K562 (cell line): ENCODE results near the gene GBX1.

Source experiments
- EZH2 ChIP-seq: IDR thresholded peaks from 2 replicates; pipeline ENCODE4 v1.6.1; 2012; ENCODE audit warnings: low read depth, mild to moderate bottlenecking, inconsistent platforms, low read length, borderline replicate concordance
- ZFP36 ChIP-seq: fragments of 150-350 bp; IDR thresholded peaks from 2 replicates; pipeline ENCODE4 v1.6.1; 2018; ENCODE audit warnings: low read length, low read depth; ENCODE audit not compliant: partially characterized antibody
- TF ChIP-seq, protein P1 (sequence below), 3 experiments: IDR thresholded peaks in 2 of 3; conservative IDR thresholded peaks in 1 of 3; 2 replicates each; pipeline ENCODE4 v1.5.1; 2011 to 2012; ENCODE audit warnings: low read length in 3 of 3, mild to moderate bottlenecking in 3 of 3, control low read depth in 2 of 3, improper control_type of control experiment in 1 of 3, inconsistent platforms in 1 of 3, low read depth in 1 of 3, mixed read lengths in 1 of 3, moderate library complexity in 1 of 3; ENCODE audit not compliant: insufficient read depth in 2 of 3

DNA sequence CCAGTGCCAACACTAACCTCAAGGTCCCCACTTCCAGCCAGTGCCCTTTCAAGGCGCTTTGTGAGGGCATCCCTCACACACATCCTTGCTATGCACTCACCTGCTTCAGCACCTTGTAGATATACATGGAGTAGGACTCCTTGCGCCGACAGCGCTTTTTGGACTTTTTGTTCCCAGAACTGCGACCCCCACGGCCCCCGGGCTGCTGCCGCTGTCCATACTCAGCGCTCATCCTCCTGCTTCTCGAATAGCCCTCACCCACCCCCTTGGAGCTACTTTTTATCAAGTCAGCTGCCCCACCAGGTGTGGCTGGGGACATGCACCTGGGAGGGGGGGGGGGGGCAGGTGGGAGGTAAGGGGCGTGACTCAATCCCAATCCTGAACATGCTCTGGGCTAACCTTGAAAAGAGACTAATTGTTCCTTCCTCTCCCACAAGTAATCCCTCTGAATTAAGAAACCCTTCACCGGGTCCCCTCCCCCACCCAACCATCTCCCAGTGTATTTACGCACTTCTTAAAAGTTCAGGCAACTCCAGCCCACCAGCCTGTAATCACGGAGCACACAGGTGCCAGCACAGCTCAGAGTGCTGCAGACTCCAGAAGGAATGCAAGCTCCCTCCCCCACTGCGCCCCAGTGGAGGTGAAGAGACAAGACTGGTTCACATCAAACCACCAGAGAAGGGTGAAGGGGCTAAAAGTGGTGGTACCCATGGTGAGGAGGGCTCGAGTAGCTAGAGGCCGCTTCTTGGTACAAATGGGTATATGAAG lies 42.8 kb upstream of the GBX1 start, which contains the start of gene H2BK1:
- TF ChIP-seq EZH2 (no peak), ZFP36 (no peak)
- TF ChIP-seq, protein P1, sequence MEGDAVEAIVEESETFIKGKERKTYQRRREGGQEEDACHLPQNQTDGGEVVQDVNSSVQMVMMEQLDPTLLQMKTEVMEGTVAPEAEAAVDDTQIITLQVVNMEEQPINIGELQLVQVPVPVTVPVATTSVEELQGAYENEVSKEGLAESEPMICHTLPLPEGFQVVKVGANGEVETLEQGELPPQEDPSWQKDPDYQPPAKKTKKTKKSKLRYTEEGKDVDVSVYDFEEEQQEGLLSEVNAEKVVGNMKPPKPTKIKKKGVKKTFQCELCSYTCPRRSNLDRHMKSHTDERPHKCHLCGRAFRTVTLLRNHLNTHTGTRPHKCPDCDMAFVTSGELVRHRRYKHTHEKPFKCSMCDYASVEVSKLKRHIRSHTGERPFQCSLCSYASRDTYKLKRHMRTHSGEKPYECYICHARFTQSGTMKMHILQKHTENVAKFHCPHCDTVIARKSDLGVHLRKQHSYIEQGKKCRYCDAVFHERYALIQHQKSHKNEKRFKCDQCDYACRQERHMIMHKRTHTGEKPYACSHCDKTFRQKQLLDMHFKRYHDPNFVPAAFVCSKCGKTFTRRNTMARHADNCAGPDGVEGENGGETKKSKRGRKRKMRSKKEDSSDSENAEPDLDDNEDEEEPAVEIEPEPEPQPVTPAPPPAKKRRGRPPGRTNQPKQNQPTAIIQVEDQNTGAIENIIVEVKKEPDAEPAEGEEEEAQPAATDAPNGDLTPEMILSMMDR (IDR thresholded peaks at IDR 0.05 in 2 of 3, conservative IDR thresholded peaks at IDR 0.05 in 1 of 3; ENCODE audit: insufficient read depth in 2 of 3, low read depth in 1 of 3, low read length in 3 of 3): no peak
